HAP-1 (cell line): Measurements from ENCODE around the gene RBM6.
A peak's percentile ranks its signal among the peaks of the same experiment; 100 is the strongest.

Experiments
- DNase-seq, 2 experiments: peaks; one replicate each; pipeline ENCODE4 v3.0.0-alpha.2; 2016 to 2020; ENCODE audit warnings: low spot score in 2 of 2
- H3K27me3 ChIP-seq: fragments of 250-450 bp; sonication (Bioruptor Pico); 2 replicates; pipeline ENCODE4 v1.5.1; 2020; ENCODE audit warnings: low read depth, mild to moderate bottlenecking, moderate library complexity
- H3K36me3 ChIP-seq: fragments of 250-450 bp; sonication (Bioruptor Pico); replicated peaks from 2 replicates; pipeline ENCODE4 v1.5.1; 2020; ENCODE audit warnings: mild to moderate bottlenecking
- H3K4me1 ChIP-seq: fragments of 250-450 bp; sonication (Bioruptor Pico); 2 replicates; pipeline ENCODE4 v1.5.1; 2020; ENCODE audit warnings: mild to moderate bottlenecking
- H3K4me3 ChIP-seq: fragments of 250-450 bp; sonication (Bioruptor Pico); 2 replicates; pipeline ENCODE4 v1.5.1; 2020; ENCODE audit warnings: mild to moderate bottlenecking, moderate library complexity
- H3K9me3 ChIP-seq: fragments of 250-450 bp; sonication (Bioruptor Pico); 2 replicates; pipeline ENCODE4 v1.5.1; 2020; ENCODE audit warnings: mild to moderate bottlenecking, moderate library complexity
- in situ Hi-C: fragments of 300-500 bp; cut with MboI; formaldehyde crosslinking; loops from 3 replicates; pipeline ENCODE4 v1.14.3; 2020; ENCODE audit warnings: low sequenced_read_pairs, inconsistent platforms, mixed read lengths

The RBM6 gene

DNA sequence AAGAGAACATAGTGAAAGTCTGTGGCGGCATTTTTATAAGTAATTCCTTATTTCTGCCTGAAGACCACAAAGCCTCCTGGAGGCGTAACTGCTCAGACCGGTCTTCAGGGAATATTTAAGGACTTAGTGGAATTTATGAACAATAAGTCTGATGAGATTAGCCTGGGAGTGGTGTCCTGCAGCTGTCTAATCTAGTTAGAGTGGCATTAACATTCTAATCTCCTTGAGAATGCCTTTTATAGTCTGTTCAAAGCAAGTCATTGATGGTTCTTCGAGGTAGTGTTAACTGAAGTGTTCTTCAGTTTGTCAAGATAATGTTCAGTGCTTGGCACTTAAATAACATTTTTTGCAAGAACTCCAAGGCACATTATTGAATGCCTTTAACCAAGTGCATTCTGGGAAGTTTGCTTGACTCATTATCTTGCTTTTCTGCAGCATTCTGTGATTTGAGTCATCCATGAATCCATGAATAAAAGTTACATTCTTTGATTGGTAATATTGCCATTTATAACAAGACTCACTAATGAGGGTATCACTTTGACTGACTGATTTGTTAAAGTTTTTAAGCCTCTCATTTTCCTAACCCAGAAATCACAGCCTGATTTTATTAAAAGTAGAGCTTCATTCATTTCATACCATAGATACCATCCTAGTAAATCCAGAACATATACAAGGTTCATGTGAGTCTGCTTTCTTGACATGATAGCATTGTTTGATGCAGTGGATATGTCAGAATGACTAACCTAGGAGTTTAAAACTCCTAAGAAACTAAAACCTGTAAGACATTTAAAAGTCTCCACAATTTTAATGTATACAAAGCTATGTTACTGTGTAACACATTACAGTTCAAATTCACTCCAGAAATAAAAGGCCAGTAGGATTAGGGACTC, 161.3 kb downstream of the RBM6 start:
- Histone ChIP-seq H3K9me3 (no peaks in the 10 kb centered on the region), H3K4me3 (no peak overlapping the region), H3K36me3 (peaks cover 86% of the 10 kb centered on the region), H3K27me3 (no peaks in the 10 kb centered on the region), H3K4me1 (peaks cover 18% of the 10 kb centered on the region)
- peak; percentile 74 to 100 for DNase-seq
- in situ Hi-C loops: no loop called here

DNA sequence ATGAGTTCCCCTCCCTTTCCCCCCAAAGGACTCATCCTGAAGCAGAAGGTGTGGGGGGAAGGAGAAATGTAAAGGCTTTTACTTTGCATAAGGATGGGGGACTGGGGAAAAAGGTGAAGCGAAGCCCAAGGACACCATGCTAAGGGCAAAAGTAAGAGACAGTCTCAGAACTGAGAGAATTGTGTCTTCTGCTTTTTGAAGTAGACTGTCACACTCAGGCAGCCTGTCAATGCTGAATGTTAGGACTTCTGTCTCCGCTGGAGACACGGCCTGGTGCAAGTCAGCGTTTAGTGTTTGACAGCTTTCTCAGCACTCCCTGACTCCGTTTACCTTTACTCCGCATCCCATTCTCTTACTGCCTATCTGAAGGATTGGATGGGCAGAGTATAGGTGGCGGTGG, 162.6 kb downstream of the RBM6 start:
- DNase-seq: no peak
- in situ Hi-C loops: no loop called here
- H3K36me3 ChIP-seq: peaks cover 89% of the 10 kb centered on the region

DNA sequence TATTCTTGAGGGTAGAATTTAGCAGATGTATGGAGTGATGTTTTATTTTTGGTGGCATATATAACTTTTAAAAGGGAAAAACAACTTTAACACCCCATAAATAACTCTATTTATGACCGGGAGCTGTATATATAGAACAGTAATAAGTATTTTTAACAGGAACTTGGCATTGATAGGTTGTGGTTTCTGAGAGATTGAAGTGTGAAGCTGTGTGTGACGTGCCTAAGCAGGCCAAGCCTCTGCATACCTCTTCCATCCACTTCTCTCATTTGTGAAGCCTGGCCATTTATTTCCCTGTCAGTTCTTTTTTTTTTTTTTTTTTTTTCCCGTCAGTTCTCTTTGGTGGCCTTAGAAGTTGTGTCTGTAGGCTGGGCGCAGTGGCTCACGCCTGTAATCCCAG, 171.8 kb downstream of the RBM6 start:
- H3K36me3 ChIP-seq: peaks cover 95% of the 10 kb centered on the region
- H3K4me1 ChIP-seq: no peaks in the 10 kb centered on the region
- no peaks in the 10 kb centered on the region for H3K27me3 ChIP-seq
- in situ Hi-C loops: no loop called here
- no peak for DNase-seq
- H3K9me3 ChIP-seq: no peaks in the 10 kb centered on the region
- no peak overlapping the region for H3K4me3 ChIP-seq

More for the DNA sequence above, 162.6 kb downstream of the RBM6 start:
- Histone ChIP-seq H3K4me1 (peaks cover 18% of the 10 kb centered on the region), H3K27me3 (no peaks in the 10 kb centered on the region), H3K9me3 (no peaks in the 10 kb centered on the region), H3K4me3 (no peak overlapping the region)

DNA sequence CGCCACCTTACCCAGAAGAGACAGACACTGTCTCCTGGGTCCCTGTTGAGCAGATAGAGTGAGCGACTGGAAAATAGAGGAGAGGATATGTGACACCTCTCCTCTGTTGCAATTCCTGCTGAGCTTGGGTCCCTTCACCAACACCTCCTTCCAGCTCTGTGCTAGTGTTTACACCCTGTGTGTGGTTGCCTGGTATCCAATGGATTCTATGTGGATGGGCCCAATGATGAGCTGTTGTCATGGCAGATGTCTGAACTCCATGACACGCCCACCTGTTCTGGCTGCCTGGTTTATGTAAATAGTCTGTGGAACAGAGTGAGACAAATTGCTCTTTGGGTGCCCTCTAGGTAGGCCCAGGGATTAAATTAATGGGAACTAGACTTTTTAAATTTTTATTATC, 172.5 kb downstream of the RBM6 start:
- Histone ChIP-seq H3K9me3 (no peaks in the 10 kb centered on the region), H3K27me3 (no peaks in the 10 kb centered on the region), H3K4me3 (no peak overlapping the region), H3K36me3 (peaks cover 95% of the 10 kb centered on the region), H3K4me1 (no peaks in the 10 kb centered on the region)
- in situ Hi-C loops: no loop called here
- DNase-seq: no peak

DNA sequence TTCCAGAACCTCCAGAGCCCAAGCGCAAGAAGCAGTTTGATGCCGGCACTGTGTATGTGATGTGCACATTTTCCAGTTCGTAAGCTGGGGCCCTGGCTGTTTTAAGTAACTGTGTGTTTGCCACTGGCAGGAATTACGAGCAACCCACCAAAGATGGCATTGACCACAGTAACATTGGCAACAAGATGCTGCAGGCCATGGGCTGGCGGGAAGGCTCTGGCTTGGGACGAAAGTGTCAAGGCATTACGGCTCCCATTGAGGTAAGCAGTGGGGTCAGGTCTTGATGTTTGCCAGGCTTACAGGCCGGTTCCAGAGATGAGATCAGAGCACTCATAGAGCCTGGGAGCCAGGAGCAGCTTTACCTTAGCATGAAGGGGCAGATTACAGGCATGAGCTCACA, 177.2 kb downstream of the RBM6 start:
- in situ Hi-C loops: no loop called here
- H3K27me3 ChIP-seq: no peaks in the 10 kb centered on the region
- no peak for DNase-seq
- H3K36me3 ChIP-seq: peaks cover 86% of the 10 kb centered on the region
- no peaks in the 10 kb centered on the region for H3K9me3 ChIP-seq
- no peaks in the 10 kb centered on the region for H3K4me1 ChIP-seq
- H3K4me3 ChIP-seq: no peak overlapping the region

DNA sequence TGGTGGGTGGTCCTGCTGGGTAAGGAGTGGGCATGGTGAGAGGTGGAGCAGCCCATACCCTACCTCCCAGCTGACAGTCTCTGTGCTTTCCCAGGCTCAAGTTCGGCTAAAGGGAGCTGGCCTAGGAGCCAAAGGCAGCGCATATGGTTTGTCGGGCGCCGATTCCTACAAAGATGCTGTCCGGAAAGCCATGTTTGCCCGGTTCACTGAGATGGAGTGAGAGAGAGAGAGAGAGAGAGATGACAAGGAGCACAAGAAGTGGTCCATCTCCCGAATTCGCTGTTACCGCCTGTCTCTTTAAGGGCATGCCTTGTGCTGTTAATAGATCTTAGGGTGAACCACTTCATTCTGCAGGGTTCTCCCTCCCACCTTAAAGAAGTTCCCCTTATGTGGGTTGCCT, 178.3 kb downstream of the RBM6 start:
- Histone ChIP-seq H3K4me3 (no peak overlapping the region), H3K9me3 (no peaks in the 10 kb centered on the region), H3K4me1 (no peaks in the 10 kb centered on the region), H3K36me3 (peaks cover 76% of the 10 kb centered on the region), H3K27me3 (no peaks in the 10 kb centered on the region)
- DNase-seq: no peak
- in situ Hi-C loops: no loop called here

DNA sequence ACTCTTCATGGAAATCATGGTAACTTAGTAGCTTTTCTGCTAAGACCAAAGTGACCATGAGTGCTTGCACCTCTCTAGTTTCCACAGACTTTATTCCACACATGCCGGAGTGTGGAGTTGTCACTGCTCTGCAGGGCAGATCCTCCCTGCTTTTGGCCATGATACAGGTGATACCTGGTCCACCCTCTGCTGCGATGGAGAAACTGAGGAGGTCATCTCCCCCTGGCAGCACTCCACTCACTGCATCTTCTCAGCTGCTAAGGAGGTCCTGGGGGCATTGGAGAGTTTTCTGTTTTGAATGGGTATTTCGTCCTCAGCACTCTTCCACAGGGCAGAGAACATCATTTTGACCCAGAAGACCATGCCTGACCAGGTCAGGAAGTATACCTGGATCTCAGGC, 179.8 kb downstream of the RBM6 start:
- no peaks in the 10 kb centered on the region for H3K27me3 ChIP-seq
- DNase-seq: no peak
- H3K4me3 ChIP-seq: no peak overlapping the region
- no peaks in the 10 kb centered on the region for H3K4me1 ChIP-seq
- no peaks in the 10 kb centered on the region for H3K9me3 ChIP-seq
- H3K36me3 ChIP-seq: peaks cover 61% of the 10 kb centered on the region
- in situ Hi-C loops: loop anchor here (5.0 kb wide), 2 partner anchors 63 to 153 kb away; no protein-coding TSS in a partner anchor

DNA sequence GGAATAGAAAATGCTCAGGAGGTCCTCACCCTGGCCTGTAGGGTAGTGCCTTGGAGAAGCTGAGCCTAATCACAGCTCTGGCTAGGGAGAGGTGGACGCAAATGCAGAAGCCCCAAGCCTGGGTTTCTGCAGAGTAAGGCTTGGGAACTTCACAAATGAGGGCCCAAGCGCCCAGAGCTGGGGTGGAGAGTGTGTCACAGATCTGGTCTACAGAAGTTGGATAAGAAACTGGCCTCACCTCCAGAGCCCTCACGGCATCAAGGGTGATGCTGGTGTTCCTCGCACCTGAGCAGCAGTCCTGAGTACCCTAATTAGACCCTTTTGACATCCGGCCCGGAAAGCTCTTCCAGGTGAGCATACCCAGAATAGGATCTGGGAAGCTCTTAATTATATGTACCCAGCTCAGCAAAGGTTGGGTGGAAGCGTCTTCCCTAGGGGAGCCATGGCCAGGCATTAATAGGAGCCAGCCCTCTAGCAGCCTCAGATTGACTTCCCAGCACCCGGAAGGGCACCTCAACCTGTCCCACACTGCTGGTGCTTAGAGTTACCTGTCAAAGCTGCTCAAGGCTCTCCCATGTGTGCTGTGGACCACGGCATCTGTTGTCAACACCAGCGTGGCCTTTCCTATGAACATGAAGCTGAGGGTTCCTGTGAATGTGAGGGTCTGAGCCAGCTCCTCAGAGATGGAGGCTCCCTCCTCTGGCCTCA, 180.6 kb downstream of the RBM6 start:
- no peak for DNase-seq
- no peaks in the 10 kb centered on the region for H3K27me3 ChIP-seq
- no peak overlapping the region for H3K4me3 ChIP-seq
- no peaks in the 10 kb centered on the region for H3K9me3 ChIP-seq
- H3K36me3 ChIP-seq: peaks cover 53% of the 10 kb centered on the region
- no peaks in the 10 kb centered on the region for H3K4me1 ChIP-seq
- in situ Hi-C loops: loop anchor here (5.0 kb wide), 2 partner anchors 62 to 152 kb away; no protein-coding TSS in a partner anchor

DNA sequence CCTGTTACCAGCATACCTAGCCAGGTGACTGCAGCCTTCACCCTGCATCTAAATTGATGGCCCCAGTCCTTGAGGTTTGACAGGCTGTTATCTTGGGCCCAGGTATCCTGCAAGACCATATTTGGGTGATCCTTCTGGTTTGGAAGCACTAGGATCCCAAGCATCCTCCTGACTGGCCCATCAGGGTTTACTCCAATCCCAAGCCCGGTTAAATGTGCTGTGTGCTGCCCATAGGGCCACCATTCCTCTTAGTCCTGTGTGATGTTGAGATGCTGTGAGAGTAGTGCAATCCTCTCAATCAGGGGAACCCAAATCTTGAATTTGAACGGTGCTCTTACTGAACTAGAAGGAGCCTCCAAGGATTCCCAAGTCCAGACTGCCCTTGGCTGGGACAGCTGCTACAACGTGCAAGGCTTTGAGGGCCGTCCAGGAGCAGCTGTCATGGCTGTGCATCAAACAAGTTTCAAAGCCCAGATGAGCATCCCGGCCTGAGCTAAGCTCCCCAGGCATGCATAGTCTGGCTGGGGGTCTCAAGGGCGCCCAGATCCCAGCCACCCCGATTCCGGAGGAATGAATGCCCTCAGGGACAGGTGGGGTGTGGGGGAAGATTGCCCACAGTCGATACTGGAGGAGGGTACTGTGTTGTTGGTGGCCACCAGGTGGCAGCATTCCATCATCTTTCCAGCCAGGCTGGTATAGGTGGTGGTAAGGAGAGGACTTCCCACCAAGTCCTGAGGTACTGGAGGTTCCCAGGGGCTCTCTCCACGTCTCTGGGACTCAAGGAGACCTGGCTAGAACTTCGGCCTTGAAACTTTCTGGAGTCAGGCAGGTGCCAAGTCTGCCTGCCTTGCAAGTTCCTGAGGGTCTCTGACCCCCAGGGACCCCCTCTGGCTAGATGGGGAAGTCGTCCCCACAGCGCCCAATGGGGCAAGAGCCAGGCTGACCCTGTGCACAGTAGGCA, 181.4 kb downstream of the RBM6 start:
- H3K36me3 ChIP-seq: peaks cover 45% of the 10 kb centered on the region
- no peak overlapping the region for H3K4me3 ChIP-seq
- H3K4me1 ChIP-seq: no peaks in the 10 kb centered on the region
- no peaks in the 10 kb centered on the region for H3K9me3 ChIP-seq
- H3K27me3 ChIP-seq: no peaks in the 10 kb centered on the region
- peak; percentile 69 to 87 for DNase-seq
- in situ Hi-C loops: loop anchor here (5.0 kb wide), 2 partner anchors 61 to 151 kb away; no protein-coding TSS in a partner anchor

DNA sequence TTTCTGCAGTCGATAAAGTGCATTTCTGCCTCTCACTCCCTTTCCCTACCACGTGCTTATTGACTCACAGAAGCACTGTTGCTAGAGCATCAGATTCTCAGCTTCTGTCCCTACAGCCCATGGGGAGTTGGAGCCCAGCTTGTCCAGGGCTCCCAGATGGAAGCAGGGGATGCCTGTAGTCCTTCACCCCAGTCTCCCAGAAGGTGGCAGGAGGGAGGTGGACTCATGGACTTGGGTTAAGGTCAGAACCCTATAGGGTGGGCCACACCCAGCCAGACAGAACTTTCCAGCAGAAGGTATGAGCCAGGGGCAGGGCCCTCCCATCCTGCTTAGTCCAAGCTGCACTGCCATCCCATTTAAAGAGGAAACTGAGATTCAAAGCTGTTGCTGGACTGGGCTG, 182.1 kb downstream of the RBM6 start:
- in situ Hi-C loops: loop anchor here (5.0 kb wide), 2 partner anchors 60 to 150 kb away; no protein-coding TSS in a partner anchor
- DNase-seq: no peak
- H3K4me3 ChIP-seq: no peak overlapping the region
- no peaks in the 10 kb centered on the region for H3K4me1 ChIP-seq
- H3K9me3 ChIP-seq: no peaks in the 10 kb centered on the region
- H3K27me3 ChIP-seq: no peaks in the 10 kb centered on the region
- peaks cover 38% of the 10 kb centered on the region for H3K36me3 ChIP-seq

DNA sequence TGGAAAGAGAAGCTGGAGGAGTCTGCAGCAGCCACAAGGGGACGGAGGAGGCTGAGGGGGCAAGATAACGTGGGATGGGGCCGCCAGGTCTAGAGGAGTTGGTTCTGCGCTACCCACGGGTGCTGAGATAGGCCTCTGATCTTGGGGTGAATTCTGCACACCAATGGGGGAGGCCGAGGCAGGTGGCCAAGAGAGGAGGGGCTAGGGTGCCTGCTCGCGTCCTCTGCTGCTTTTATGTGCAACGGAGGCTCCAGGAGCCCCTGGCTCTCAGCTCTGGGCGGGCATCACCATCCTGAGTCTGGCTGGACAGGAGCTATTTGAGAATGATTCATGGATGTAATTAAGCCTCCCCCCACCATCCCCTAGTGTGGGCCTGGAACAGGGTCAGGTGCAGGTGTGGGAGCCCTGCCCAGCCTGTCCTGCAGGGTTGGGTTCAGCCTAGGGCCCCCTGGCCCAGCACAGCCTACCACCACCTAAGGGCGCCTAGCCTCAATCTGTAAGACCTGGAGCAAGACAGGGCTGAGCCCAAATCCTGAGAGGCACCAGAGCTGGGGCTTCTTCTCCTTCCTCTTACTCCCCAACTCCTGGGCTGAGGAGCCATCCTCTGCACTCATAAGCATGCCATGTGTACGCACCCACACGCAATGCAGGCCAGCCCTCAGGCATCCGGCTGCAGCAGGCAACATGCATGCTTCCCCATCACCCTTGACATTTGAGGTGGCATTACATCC, 182.9 kb downstream of the RBM6 start:
- Histone ChIP-seq H3K27me3 (no peaks in the 10 kb centered on the region), H3K4me3 (no peak overlapping the region), H3K9me3 (no peaks in the 10 kb centered on the region), H3K4me1 (no peaks in the 10 kb centered on the region), H3K36me3 (peaks cover 31% of the 10 kb centered on the region)
- DNase-seq: no peak
- in situ Hi-C loops: loop anchor here (5.0 kb wide), 2 partner anchors 59 to 149 kb away; no protein-coding TSS in a partner anchor

DNA sequence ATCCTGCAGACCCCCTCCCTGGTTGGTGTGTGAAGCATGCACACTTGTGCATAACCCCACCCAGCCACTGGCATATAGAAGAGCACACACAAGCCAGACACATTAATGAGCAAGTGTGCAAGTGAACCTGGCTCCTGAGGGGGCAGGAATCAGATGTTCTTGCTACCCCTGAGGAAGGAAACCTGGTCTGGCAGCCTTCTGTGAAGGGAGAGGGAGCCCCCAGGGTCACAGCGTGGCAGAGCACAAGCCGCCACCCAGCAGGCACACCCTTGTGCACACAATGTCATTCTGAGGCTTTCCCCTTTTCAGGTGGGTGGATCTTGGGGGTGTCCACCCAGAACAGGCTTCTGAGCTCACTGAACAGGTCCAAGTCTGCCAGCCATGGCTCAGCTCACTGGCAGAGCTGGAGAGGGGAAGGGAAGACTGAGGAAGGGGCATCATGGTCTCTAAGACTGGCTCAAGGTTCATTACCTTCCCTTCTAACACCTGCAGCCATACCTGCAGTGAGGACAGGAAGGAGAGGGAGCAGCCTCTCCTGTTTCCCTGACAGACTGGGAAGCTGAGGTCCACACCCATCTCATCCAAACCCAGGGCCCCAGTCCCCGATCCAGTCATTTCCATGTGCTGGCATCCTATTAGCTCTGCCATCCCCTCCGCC, 183.6 kb downstream of the RBM6 start:
- H3K4me1 ChIP-seq: no peaks in the 10 kb centered on the region
- no peaks in the 10 kb centered on the region for H3K9me3 ChIP-seq
- H3K27me3 ChIP-seq: no peaks in the 10 kb centered on the region
- H3K36me3 ChIP-seq: peaks cover 25% of the 10 kb centered on the region
- in situ Hi-C loops: loop anchor here (5.0 kb wide), 2 partner anchors 59 to 149 kb away; no protein-coding TSS in a partner anchor
- DNase-seq: no peak
- H3K4me3 ChIP-seq: no peak overlapping the region
